AML-193 (cell line): ENCODE measurements around the gene MEIS1.
"Not testable (repeated sequence)": the region's sequence is repeated elsewhere in the genome, so short reads cannot be mapped to it uniquely, and the experiment has no call there.

Experiments
- DNase-seq, 2 experiments: peaks; one replicate each; lab custom pipeline; 2025; lab: John Stamatoyannopoulos, UW

Gene MEIS1

GRCh38 chr2:66467718-66468117 is 32.8 kb downstream of the MEIS1 start:
- DNase-seq = no peak

GRCh38 chr2:66469214-66469902 is 34.4 kb downstream of the MEIS1 start:
- DNase-seq = no peak

GRCh38 chr2:66470199-66470598 is 35.3 kb downstream of the MEIS1 start:
- DNase-seq = no peak

- DNase-seq = no peak
These were observed 37.4 kb downstream of the MEIS1 start for GRCh38 chr2:66472225-66472843.

GRCh38 chr2:66477135-66477842 is 42.4 kb downstream of the MEIS1 start:
- DNase-seq = no peak

GRCh38 chr2:66478299-66478698 is 43.4 kb downstream of the MEIS1 start:
- no peak for DNase-seq

- no peak for DNase-seq
These were observed 43.9 kb downstream of the MEIS1 start for GRCh38 chr2:66478731-66479316.

GRCh38 chr2:66481100-66481549 is 46.2 kb downstream of the MEIS1 start:
- DNase-seq = no peak

GRCh38 chr2:66485252-66485651 is 50.3 kb downstream of the MEIS1 start:
- not testable (repeated sequence) for DNase-seq

GRCh38 chr2:66488946-66489345 is 54.0 kb downstream of the MEIS1 start:
- no peak for DNase-seq

GRCh38 chr2:66489436-66489835 is 54.5 kb downstream of the MEIS1 start:
- DNase-seq = no peak

GRCh38 chr2:66490588-66491001 is 55.7 kb downstream of the MEIS1 start:
- no peak for DNase-seq

GRCh38 chr2:66494708-66495107 is 59.8 kb downstream of the MEIS1 start:
- DNase-seq = no peak

GRCh38 chr2:66495788-66496640 is 61.1 kb downstream of the MEIS1 start:
- no peak for DNase-seq

GRCh38 chr2:66496670-66497420 is 61.9 kb downstream of the MEIS1 start:
- no peak for DNase-seq

GRCh38 chr2:66497431-66498288 is 62.7 kb downstream of the MEIS1 start:
- DNase-seq = no peak

- no peak for DNase-seq
These were observed 63.5 kb downstream of the MEIS1 start for GRCh38 chr2:66498289-66498975.

- DNase-seq = no peak
These were observed 66.3 kb downstream of the MEIS1 start for GRCh38 chr2:66501267-66501666.

- no peak for DNase-seq
These were observed 71.3 kb downstream of the MEIS1 start for GRCh38 chr2:66506265-66506664.
